ENCODE results near the gene UNC79. TPM values are rescaled to one million over a fixed set of nuclear protein-coding genes. Genes with fewer than 3 reads are reported as not detected.

The UNC79 gene
- total and polyA plus RNA-seq, 2 donors (not counting 3 experiments of a cell fraction or from before 2014, with no cell fraction given) = not detected

DNA sequence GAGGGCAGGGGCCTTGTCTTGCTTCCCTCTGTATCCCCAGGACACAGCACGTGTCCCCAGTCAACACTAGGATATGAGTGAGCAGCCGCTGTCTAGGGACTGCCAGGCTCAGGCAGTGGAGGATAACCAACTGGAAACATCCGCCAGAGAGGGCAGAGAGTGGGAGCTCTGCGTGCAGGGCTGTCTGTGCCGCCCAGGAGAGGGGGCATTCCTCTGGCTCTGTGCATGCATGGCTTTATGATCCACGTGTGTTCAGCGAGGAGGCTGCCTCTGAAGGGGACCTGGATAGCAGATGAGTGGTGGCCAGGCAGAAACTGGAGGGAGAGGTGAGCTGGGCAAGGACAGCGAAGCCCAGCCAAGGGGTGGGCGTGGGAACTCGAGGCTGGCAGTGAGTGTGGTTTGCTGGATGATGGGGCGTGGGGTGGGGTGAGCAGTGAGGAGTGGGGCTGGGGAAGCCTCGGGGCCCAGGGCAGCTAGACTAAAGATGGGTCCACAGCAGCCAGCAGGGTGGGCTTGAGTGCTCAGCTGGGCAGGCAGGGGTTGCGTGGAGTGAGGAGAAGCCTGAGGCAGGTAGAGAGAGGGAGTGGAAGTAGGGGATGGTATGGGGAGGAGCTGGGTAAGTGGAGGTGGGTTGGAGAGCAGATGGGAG is 284.7 kb downstream of the UNC79 start:
- Histone ChIP-seq H3K36me3 (ENCODE audit: control insufficient read depth in 2 of 2, extremely low read depth in 1 of 2, insufficient read depth in 2 of 2, low read length in 2 of 2) (no peaks in the 10 kb centered on the region), H3K4me1 (ENCODE audit: control insufficient read depth, extremely low read depth, insufficient read depth, low read length) (no peaks in the 10 kb centered on the region), H3K4me3 (replicated peaks in 1 of 3; ENCODE audit: insufficient read depth in 1 of 3, low read depth in 1 of 3, low read length in 3 of 3) (no peak overlapping the region), H2AFZ (ENCODE audit: low read depth, low read length) (no peak overlapping the region), H3K27ac (ENCODE audit: insufficient read depth, low read depth, low read length) (no peak overlapping the region), H4K20me1 (replicated peaks; ENCODE audit: control insufficient read depth, extremely low read depth, insufficient read depth, low read length) (no peaks in the 10 kb centered on the region), H3K27me3 (ENCODE audit: control insufficient read depth in 2 of 2, insufficient read depth in 2 of 2, low read length in 2 of 2) (no peaks in the 10 kb centered on the region), H3K4me2 (ENCODE audit: insufficient read depth, low read length) (no peak overlapping the region), H3K79me2 (ENCODE audit: control insufficient read depth, insufficient read depth, low read length) (no peaks in the 10 kb centered on the region), H3K9me1 (replicated peaks; ENCODE audit: control insufficient read depth, extremely low read depth, insufficient read depth, low read length) (no peaks in the 10 kb centered on the region), H3K9me3 (replicated peaks; ENCODE audit: control insufficient read depth, insufficient read depth, low read length) (no peaks in the 10 kb centered on the region), H3K9ac (replicated peaks; ENCODE audit: extremely low read depth, insufficient read depth, low read length) (no peak overlapping the region)
- no peak for TF ChIP-seq FOS (IDR thresholded peaks at IDR 0.05; ENCODE audit: borderline replicate concordance, insufficient read depth, low read length)
- no peak for TF ChIP-seq GATA2 (IDR thresholded peaks at IDR 0.05; ENCODE audit: insufficient read depth, insufficient read length, low read depth, low read length)
- no peak for TF ChIP-seq POLR2A (IDR thresholded peaks at IDR 0.05; ENCODE audit: low read depth, low read length)
- TF ChIP-seq CTCF (IDR thresholded peaks at IDR 0.05; ENCODE audit: extremely low read depth in 1 of 2, insufficient read depth in 1 of 2, low read depth in 1 of 2, low read length in 2 of 2) = no peak
- TF ChIP-seq JUN (IDR thresholded peaks at IDR 0.05; ENCODE audit: borderline replicate concordance, insufficient read depth, insufficient read length, low read depth) = no peak
- TF ChIP-seq EZH2 (IDR thresholded peaks at IDR 0.05; ENCODE audit: borderline replicate concordance, low read depth, low read length, severe bottlenecking) = no peak
- no peak for TF ChIP-seq MYC (IDR thresholded peaks at IDR 0.05; ENCODE audit: low read depth, low read length)
- TF ChIP-seq, protein P1, sequence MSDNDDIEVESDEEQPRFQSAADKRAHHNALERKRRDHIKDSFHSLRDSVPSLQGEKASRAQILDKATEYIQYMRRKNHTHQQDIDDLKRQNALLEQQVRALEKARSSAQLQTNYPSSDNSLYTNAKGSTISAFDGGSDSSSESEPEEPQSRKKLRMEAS (IDR thresholded peaks at IDR 0.05; ENCODE audit: insufficient read depth, insufficient read length) = no peak
- no peak for TF ChIP-seq POLR2AphosphoS5 (IDR thresholded peaks at IDR 0.05; ENCODE audit: insufficient read depth, low read depth, low read length)
- no TSS peak for BruUV-seq (replicated peaks)
- intact Hi-C loops (cut with micrococcal nuclease) (no loop called here), dilution Hi-C loops (cut with MboI; ENCODE audit: extremely low pct_ligation_motif_present, low sequenced_read_pairs) (no loop called here)
- no peak for DNase-seq (ENCODE audit: low read depth, low spot score)
- CTCF ChIA-PET = no interaction called here
- POLR2A ChIA-PET = no interaction called here
- FAIRE-seq = no peak

Measured in endothelial cell of umbilical vein (primary cell).